ENCODE data around the gene TCF23. TPM values are rescaled to one million over a fixed set of nuclear protein-coding genes. Genes with fewer than 3 reads are reported as not detected.

The TCF23 gene
- total RNA-seq, 1 donor from 2014 or later: 0.08 TPM

DNA sequence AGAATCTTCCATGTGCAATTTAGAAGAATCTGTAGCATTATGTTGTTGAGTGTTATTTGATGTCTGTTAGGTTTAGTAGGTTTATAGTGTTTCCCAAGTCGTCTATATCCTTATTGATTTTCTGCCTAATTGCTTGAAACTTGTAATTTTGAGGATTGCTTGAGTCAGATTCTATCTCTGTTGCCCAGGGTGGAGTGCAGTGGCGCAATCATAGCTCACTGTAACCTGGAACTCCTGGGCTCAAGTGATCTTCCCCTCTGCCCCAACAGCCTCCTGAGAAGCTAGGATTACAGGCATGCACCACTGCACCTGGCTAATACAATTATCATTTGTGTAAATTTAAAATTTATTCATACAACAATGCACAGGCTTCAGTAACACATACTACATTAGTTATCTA, 3.1 kb upstream of the TCF23 start:
- Histone ChIP-seq H3K9me3 (replicated peaks) (no peaks in the 10 kb centered on the region), H3K27ac (replicated peaks) (no peak overlapping the region), H3K36me3 (no peaks in the 10 kb centered on the region), H3K4me3 (no peak overlapping the region), H3K4me1 (no peaks in the 10 kb centered on the region), H3K27me3 (ENCODE audit: low read depth) (peaks cover 24% of the 10 kb centered on the region)
- intact Hi-C loops (cut with micrococcal nuclease): no loop called here
- no peak for DNase-seq
- TF ChIP-seq, protein P1, sequence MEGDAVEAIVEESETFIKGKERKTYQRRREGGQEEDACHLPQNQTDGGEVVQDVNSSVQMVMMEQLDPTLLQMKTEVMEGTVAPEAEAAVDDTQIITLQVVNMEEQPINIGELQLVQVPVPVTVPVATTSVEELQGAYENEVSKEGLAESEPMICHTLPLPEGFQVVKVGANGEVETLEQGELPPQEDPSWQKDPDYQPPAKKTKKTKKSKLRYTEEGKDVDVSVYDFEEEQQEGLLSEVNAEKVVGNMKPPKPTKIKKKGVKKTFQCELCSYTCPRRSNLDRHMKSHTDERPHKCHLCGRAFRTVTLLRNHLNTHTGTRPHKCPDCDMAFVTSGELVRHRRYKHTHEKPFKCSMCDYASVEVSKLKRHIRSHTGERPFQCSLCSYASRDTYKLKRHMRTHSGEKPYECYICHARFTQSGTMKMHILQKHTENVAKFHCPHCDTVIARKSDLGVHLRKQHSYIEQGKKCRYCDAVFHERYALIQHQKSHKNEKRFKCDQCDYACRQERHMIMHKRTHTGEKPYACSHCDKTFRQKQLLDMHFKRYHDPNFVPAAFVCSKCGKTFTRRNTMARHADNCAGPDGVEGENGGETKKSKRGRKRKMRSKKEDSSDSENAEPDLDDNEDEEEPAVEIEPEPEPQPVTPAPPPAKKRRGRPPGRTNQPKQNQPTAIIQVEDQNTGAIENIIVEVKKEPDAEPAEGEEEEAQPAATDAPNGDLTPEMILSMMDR (IDR thresholded peaks at IDR 0.05; ENCODE audit: borderline replicate concordance): no peak

DNA sequence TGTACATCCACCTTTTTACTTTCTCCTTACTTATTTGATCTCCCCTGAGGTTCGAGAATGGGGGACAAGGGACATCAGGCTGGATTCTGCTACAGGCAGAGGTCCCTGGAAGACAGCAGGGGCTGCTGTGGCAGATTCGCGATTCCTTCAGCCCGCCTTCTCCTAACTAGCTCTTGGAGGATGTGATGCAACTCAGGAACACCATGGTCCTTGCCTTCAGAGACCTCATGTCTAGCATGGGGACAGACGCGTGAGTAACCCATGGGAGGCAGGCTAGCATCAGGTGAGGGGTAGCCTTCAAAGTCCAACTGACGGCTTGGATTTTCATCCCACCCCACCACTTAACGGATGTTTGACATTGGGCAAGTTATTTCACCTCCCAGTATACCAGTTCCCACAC, 869 bp upstream of the TCF23 start:
- no peak overlapping the region for H3K4me3 ChIP-seq

DNA sequence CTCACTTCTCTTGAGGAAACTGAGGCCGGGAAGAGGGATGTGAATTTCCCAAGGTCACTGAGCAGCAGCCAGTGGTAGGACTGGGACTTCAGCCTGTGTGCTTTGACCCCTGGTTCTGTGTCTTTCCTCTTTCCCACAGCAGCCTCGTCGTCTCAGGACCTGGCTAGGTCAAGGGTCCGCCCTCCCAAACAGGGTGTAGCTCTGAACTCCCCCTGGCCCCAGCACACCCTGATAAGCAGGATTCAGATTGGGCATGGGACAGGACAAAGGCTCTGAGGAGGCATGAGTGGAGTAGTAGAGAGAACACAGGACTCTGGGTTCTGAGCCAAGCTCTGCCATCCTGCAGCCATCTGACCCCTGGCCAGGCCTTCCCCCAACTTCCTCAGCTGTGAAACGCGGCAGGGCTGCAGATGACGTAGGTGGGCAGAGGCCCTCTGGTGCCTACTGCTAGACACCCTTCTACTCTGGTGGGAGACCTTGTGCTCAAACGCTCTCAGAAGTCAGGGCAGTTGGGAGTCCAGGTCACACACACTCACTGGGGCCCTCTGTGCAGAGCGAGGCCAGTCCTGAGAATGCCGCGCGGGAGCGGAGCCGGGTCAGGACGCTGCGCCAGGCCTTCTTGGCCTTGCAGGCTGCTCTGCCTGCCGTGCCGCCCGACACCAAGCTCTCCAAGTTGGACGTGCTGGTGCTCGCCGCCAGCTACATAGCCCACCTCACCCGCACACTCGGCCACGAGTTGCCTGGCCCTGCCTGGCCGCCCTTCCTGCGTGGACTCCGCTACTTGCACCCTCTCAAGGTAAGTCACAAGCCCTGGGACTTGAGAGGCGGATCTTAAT, 984 bp downstream of the TCF23 start:
- H3K4me3 ChIP-seq: no peak overlapping the region
- H3K9me3 ChIP-seq (replicated peaks): no peaks in the 10 kb centered on the region
- DNase-seq: no peak
- H3K27ac ChIP-seq (replicated peaks): no peak overlapping the region
- TF ChIP-seq, protein P1 (IDR thresholded peaks at IDR 0.05; ENCODE audit: borderline replicate concordance): no peak
- H3K4me1 ChIP-seq: no peaks in the 10 kb centered on the region
- intact Hi-C loops (cut with micrococcal nuclease): no loop called here
- H3K36me3 ChIP-seq: no peaks in the 10 kb centered on the region
- H3K27me3 ChIP-seq (ENCODE audit: low read depth): peaks cover 26% of the 10 kb centered on the region

More for the DNA sequence above, 869 bp upstream of the TCF23 start:
- intact Hi-C loops (cut with micrococcal nuclease): no loop called here
- Histone ChIP-seq H3K27ac (replicated peaks) (no peak overlapping the region), H3K27me3 (ENCODE audit: low read depth) (peaks cover 26% of the 10 kb centered on the region), H3K9me3 (replicated peaks) (no peaks in the 10 kb centered on the region), H3K36me3 (no peaks in the 10 kb centered on the region), H3K4me1 (no peaks in the 10 kb centered on the region)
- TF ChIP-seq, protein P1 (IDR thresholded peaks at IDR 0.05; ENCODE audit: borderline replicate concordance): no peak
- DNase-seq: no peak

DNA sequence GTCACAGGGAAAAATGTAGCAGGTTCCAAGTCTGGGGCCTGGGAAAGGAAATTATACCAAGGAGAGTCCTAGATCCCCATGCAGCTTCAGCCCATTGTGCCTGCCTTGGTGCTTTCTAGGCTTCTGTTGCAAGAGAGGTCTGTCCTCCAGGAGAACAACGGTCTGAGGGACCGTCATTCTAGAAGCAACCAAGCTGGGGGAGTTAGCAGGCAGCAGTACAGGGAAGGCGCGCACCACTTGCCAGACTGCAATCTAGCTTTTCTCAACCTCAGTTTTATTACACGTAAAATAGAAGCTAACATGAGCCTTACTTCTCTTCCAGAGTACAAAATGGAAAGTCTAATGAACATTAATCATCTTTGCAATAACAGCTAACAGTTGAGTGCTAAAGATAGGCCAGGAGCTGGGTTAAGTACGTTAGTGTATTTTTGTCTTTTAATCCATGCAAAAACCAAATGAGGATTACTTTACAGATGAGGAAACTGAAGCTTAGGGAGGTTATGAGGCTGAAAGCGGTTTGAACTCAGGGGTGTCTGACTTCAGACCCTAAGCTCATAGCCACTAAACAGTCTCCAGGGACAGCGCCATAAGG, 1.9 kb downstream of the TCF23 start:
- Histone ChIP-seq H3K9me3 (replicated peaks) (no peaks in the 10 kb centered on the region), H3K36me3 (no peaks in the 10 kb centered on the region), H3K4me3 (no peak overlapping the region), H3K27me3 (ENCODE audit: low read depth) (peaks cover 26% of the 10 kb centered on the region), H3K27ac (replicated peaks) (no peak overlapping the region), H3K4me1 (no peaks in the 10 kb centered on the region)
- no peak for DNase-seq
- intact Hi-C loops (cut with micrococcal nuclease): no loop called here
- TF ChIP-seq, protein P1 (IDR thresholded peaks at IDR 0.05; ENCODE audit: borderline replicate concordance): no peak

DNA sequence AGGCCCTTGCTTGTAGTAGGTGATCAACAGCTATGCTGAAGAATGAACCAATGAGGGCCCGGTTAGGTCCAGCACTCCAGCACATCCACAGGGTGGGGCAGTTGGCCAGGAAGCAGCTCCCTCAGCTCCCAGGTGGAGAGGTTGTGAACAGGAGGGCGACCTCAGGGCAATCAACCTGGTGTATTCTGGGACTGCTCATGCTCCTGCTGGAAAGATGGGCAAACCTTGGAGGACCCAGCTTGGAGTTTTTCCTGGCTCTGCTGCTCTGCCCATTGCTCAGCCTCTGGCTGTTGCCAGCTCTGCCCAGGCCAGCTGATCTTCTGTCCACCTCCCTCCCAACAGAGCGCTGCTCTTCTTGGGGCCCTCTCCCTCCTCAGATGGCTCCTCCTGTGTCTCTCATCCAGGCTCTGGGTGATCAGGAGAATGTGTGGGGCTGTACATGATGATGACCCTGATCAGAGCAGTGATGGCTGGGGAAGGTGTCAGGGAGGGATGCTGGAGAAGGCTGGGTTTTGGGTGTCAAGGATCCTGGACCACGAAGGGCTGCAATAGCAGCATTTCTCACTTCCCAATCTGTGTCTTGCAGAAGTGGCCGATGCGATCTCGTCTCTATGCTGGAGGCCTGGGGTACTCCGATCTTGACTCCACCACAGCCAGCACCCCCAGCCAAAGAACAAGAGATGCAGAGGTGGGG, 3.4 kb downstream of the TCF23 start:
- Histone ChIP-seq H3K36me3 (no peaks in the 10 kb centered on the region), H3K27me3 (ENCODE audit: low read depth) (peaks cover 26% of the 10 kb centered on the region), H3K4me1 (no peaks in the 10 kb centered on the region), H3K4me3 (no peak overlapping the region), H3K27ac (replicated peaks) (no peak overlapping the region), H3K9me3 (replicated peaks) (no peaks in the 10 kb centered on the region)
- TF ChIP-seq, protein P1 (IDR thresholded peaks at IDR 0.05; ENCODE audit: borderline replicate concordance): no peak
- intact Hi-C loops (cut with micrococcal nuclease): no loop called here
- no peak for DNase-seq

Data from left ventricle myocardium inferior (tissue), 1 donor.